ENCODE data around the gene TRDMT1.

Gene TRDMT1

GRCh38 chr10:17240096-17240495 lies 38.6 kb upstream of the TRDMT1 start:
- Histone ChIP-seq H3K27ac (ENCODE audit: poor library complexity, severe bottlenecking) (no peak overlapping the region), H3K4me1 (ENCODE audit: insufficient read depth, poor library complexity, severe bottlenecking) (no peaks in the 10 kb centered on the region), H3K4me3 (ENCODE audit: severe bottlenecking) (no peak overlapping the region), H3K36me3 (ENCODE audit: low read depth) (peaks cover 29% of the 10 kb centered on the region), H3K27me3 (ENCODE audit: insufficient read depth, poor library complexity, severe bottlenecking) (no peaks in the 10 kb centered on the region), H3K9me3 (ENCODE audit: severe bottlenecking) (no peaks in the 10 kb centered on the region)
- no peak for DNase-seq (ENCODE audit: low spot score)
- no peak for TF ChIP-seq CTCF (IDR thresholded peaks at IDR 0.05; ENCODE audit: poor library complexity, severe bottlenecking)
- ATAC-seq (ENCODE audit: low read depth), result no peak

- Histone ChIP-seq H3K4me3 (ENCODE audit: severe bottlenecking) (no peak overlapping the region), H3K9me3 (ENCODE audit: severe bottlenecking) (no peaks in the 10 kb centered on the region), H3K36me3 (ENCODE audit: low read depth) (peaks cover 34% of the 10 kb centered on the region), H3K27me3 (ENCODE audit: insufficient read depth, poor library complexity, severe bottlenecking) (no peaks in the 10 kb centered on the region), H3K27ac (ENCODE audit: poor library complexity, severe bottlenecking) (peak overlapping the region; percentile 19), H3K4me1 (ENCODE audit: insufficient read depth, poor library complexity, severe bottlenecking) (no peaks in the 10 kb centered on the region)
- ATAC-seq (ENCODE audit: low read depth) (no peak), DNase-seq (ENCODE audit: low spot score) (no peak)
- no peak for TF ChIP-seq CTCF (IDR thresholded peaks at IDR 0.05; ENCODE audit: poor library complexity, severe bottlenecking)
Observed at GRCh38 chr10:17239345-17240085, 38.0 kb upstream of the TRDMT1 start.

- H3K4me3 ChIP-seq (ENCODE audit: severe bottlenecking), result no peak overlapping the region
- TF ChIP-seq CTCF (IDR thresholded peaks at IDR 0.05; ENCODE audit: poor library complexity, severe bottlenecking), result no peak
- H3K27ac ChIP-seq (ENCODE audit: poor library complexity, severe bottlenecking), result peak overlapping the region; percentile 19
- H3K36me3 ChIP-seq (ENCODE audit: low read depth), result peaks cover 43% of the 10 kb centered on the region
- DNase-seq (ENCODE audit: low spot score) (no peak), ATAC-seq (ENCODE audit: low read depth) (peak; percentile 79)
- no peaks in the 10 kb centered on the region for H3K9me3 ChIP-seq (ENCODE audit: severe bottlenecking)
- H3K27me3 ChIP-seq (ENCODE audit: insufficient read depth, poor library complexity, severe bottlenecking), result no peaks in the 10 kb centered on the region
- H3K4me1 ChIP-seq (ENCODE audit: insufficient read depth, poor library complexity, severe bottlenecking), result no peaks in the 10 kb centered on the region
Observed at GRCh38 chr10:17238445-17239291, 37.2 kb upstream of the TRDMT1 start.

- Histone ChIP-seq H3K4me1 (ENCODE audit: insufficient read depth, poor library complexity, severe bottlenecking) (no peaks in the 10 kb centered on the region), H3K4me3 (ENCODE audit: severe bottlenecking) (no peak overlapping the region), H3K27me3 (ENCODE audit: insufficient read depth, poor library complexity, severe bottlenecking) (no peaks in the 10 kb centered on the region), H3K9me3 (ENCODE audit: severe bottlenecking) (no peaks in the 10 kb centered on the region), H3K36me3 (ENCODE audit: low read depth) (peaks cover 50% of the 10 kb centered on the region), H3K27ac (ENCODE audit: poor library complexity, severe bottlenecking) (peak overlapping the region; percentile 19)
- TF ChIP-seq CTCF (IDR thresholded peaks at IDR 0.05; ENCODE audit: poor library complexity, severe bottlenecking), result no peak
- ATAC-seq (ENCODE audit: low read depth), result peak; percentile 24; the same call in 2 of the 3 replicates
- DNase-seq (ENCODE audit: low spot score), result no peak
Observed at GRCh38 chr10:17237915-17238444, 36.5 kb upstream of the TRDMT1 start.
